Fibroblast of lung (primary cell): ENCODE results near the gene SEPTIN5. TPM values are rescaled to one million over a fixed set of nuclear protein-coding genes. Genes with fewer than 3 reads are reported as not detected.

Experiments used
- DNase-seq, 2 donors: peaks; one replicate each; pipeline versions ENCODE4 v3.0.0 to v3.0.0-alpha.2; 2010; ENCODE audit warnings: low read depth in 2 of 2
- H2AFZ ChIP-seq: 2 replicates; pipeline ENCODE4 v1.5.1; 2012; ENCODE audit warnings: low read length, control low read depth, inconsistent platforms
- H3K27ac ChIP-seq: 2 replicates; pipeline ENCODE4 v1.5.1; 2011; ENCODE audit warnings: low read length, control low read depth; ENCODE audit not compliant: insufficient read depth
- H3K27me3 ChIP-seq: 2 replicates; pipeline ENCODE4 v1.5.1; 2011; ENCODE audit warnings: mild to moderate bottlenecking, low read length; ENCODE audit not compliant: control insufficient read depth, insufficient read depth
- H3K36me3 ChIP-seq: 2 replicates; pipeline ENCODE4 v1.5.1; 2011; ENCODE audit warnings: low read length; ENCODE audit not compliant: control insufficient read depth, insufficient read depth
- H3K4me1 ChIP-seq: 2 replicates; pipeline ENCODE4 v1.5.1; 2011; ENCODE audit warnings: low read length; ENCODE audit not compliant: control insufficient read depth, insufficient read depth; ENCODE audit errors: extremely low read depth
- H3K4me2 ChIP-seq: 2 replicates; pipeline ENCODE4 v1.5.1; 2011; ENCODE audit warnings: low read length, control low read depth; ENCODE audit not compliant: insufficient read depth; ENCODE audit errors: extremely low read depth
- H3K4me3 ChIP-seq, 4 experiments: fragments of 200-600 bp in 1 of 4; sonication (generic) in 1 of 4; replicated peaks in 1 of 4; 2 replicates each; pipeline ENCODE4 v1.5.1; 2011 to 2016; ENCODE audit warnings: low read length in 4 of 4, low read depth in 3 of 4, mild to moderate bottlenecking in 3 of 4, control low read depth in 2 of 4, inconsistent platforms in 1 of 4, mixed read lengths in 1 of 4; ENCODE audit not compliant: insufficient read depth in 1 of 4; ENCODE audit errors: control extremely low read depth in 1 of 4
- H3K79me2 ChIP-seq: 2 replicates; pipeline ENCODE4 v1.5.1; 2012; ENCODE audit warnings: mild to moderate bottlenecking, low read length, inconsistent platforms; ENCODE audit not compliant: control insufficient read depth, insufficient read depth
- H3K9ac ChIP-seq: 2 replicates; pipeline ENCODE4 v1.5.1; 2011; ENCODE audit warnings: mild to moderate bottlenecking, low read length, control low read depth; ENCODE audit not compliant: insufficient read depth
- H3K9me3 ChIP-seq: 2 replicates; pipeline ENCODE4 v1.5.1; 2012; ENCODE audit warnings: low read depth, low read length; ENCODE audit not compliant: control insufficient read depth, insufficient read depth
- H4K20me1 ChIP-seq: 2 replicates; pipeline ENCODE4 v1.5.1; 2011; ENCODE audit warnings: low read length; ENCODE audit not compliant: control insufficient read depth, insufficient read depth; ENCODE audit errors: extremely low read depth
- CTCF ChIP-seq, 2 donors: IDR thresholded peaks in 1 of 2; conservative IDR thresholded peaks in 1 of 2; 1 replicate in 1 of 2; 2 replicates in 1 of 2; pipeline ENCODE4 v1.5.1; 2011 to 2012; ENCODE audit warnings: low read length in 2 of 2, control low read depth in 1 of 2, inconsistent platforms in 1 of 2, low read depth in 1 of 2, mild to moderate bottlenecking in 1 of 2
- EZH2 ChIP-seq: IDR thresholded peaks from 2 replicates; pipeline ENCODE4 v1.5.1; 2012; ENCODE audit warnings: low read length, control low read depth, mild to moderate bottlenecking; ENCODE audit errors: missing control alignments
- polyA plus RNA-seq, 2 donors: library from polyadenylated mRNA; depleted of rRNA in 1 of 2; stranded (reverse) in 1 of 2; unstranded in 1 of 2; fragments of >200 nt; gene quantifications; 2 replicates each; pipeline ENCODE4 v1.2.1, GENCODE V29; 2011 to 2012; ENCODE audit warnings: missing spikeins in 1 of 2
- total RNA-seq: library from RNA; depleted of rRNA; stranded (reverse); fragments of >200 nt; gene quantifications from 2 replicates; pipeline ENCODE4 v1.2.1, GENCODE V29; 2014

Gene SEPTIN5
- total and polyA plus RNA-seq, 2 donors (not counting 1 experiment from before 2014, with no cell fraction given), result 14.5 to 25.8 TPM

GRCh38 chr22:19678949-19679521 is 35.3 kb upstream of the SEPTIN5 start:
- Histone ChIP-seq H3K9me3 (no peaks in the 10 kb centered on the region), H3K79me2 (no peaks in the 10 kb centered on the region), H3K36me3 (no peaks in the 10 kb centered on the region), H2AFZ (no peak overlapping the region), H3K4me1 (no peaks in the 10 kb centered on the region), H3K9ac (no peak overlapping the region), H4K20me1 (no peaks in the 10 kb centered on the region), H3K4me2 (no peak overlapping the region), H3K4me3 (no peak overlapping the region), H3K27ac (no peak overlapping the region), H3K27me3 (peaks cover 10% of the 10 kb centered on the region)
- TF ChIP-seq CTCF (conservative IDR thresholded peaks at IDR 0.05 in 1 of 2, IDR thresholded peaks at IDR 0.05 in 1 of 2; ENCODE audit: low read depth in 1 of 2, low read length in 2 of 2), result no peak
- TF ChIP-seq EZH2, result no peak
- no peak for DNase-seq

DNA sequence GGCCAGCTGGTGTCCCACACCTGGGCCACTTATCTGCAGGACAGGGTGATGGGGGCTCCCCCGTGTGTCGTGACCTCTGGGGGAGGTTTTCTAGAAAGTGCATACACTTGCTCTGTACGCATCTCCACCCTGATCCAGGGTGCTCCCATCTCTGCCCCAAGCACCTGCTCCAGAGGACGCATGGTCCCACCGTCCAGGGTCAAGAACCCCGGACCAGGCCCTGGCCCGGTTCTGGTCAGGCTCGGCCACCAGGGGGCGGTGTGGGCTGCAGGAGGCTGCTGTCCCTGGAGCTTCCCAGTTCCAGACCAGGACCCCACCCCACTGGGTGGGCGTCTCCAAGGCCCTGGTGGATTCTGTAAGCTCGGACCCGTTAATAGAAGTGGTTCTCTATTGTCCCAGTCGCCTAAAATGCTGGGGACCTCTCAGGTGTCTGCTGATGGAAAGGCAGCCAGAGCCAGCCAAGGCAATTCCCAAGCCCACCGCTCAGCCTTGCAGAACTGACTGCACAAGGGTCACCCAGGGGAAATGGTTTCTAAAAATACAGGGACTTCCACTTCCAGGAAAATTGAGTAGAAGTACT is 34.7 kb upstream of the SEPTIN5 start:
- TF ChIP-seq CTCF (conservative IDR thresholded peaks at IDR 0.05 in 1 of 2, IDR thresholded peaks at IDR 0.05 in 1 of 2; ENCODE audit: low read depth in 1 of 2, low read length in 2 of 2) (peak; percentile 56 to 64), EZH2 (no peak)
- no peak overlapping the region for H3K9ac ChIP-seq

GRCh38 chr22:19680287-19680881 is 33.9 kb upstream of the SEPTIN5 start:
- Histone ChIP-seq H3K4me1 (no peaks in the 10 kb centered on the region), H3K9ac (no peak overlapping the region), H3K79me2 (no peaks in the 10 kb centered on the region), H4K20me1 (no peaks in the 10 kb centered on the region), H3K4me2 (no peak overlapping the region), H2AFZ (no peak overlapping the region), H3K27ac (no peak overlapping the region), H3K4me3 (no peak overlapping the region), H3K9me3 (no peaks in the 10 kb centered on the region), H3K27me3 (peaks cover 5% of the 10 kb centered on the region), H3K36me3 (no peaks in the 10 kb centered on the region)
- TF ChIP-seq CTCF (conservative IDR thresholded peaks at IDR 0.05 in 1 of 2, IDR thresholded peaks at IDR 0.05 in 1 of 2; ENCODE audit: low read depth in 1 of 2, low read length in 2 of 2), result no peak
- TF ChIP-seq EZH2, result no peak
- no peak for DNase-seq

More for the DNA sequence above, 34.7 kb upstream of the SEPTIN5 start:
- H4K20me1 ChIP-seq, result no peaks in the 10 kb centered on the region
- no peaks in the 10 kb centered on the region for H3K4me1 ChIP-seq
- H3K4me3 ChIP-seq, result no peak overlapping the region
- no peak overlapping the region for H2AFZ ChIP-seq
- no peaks in the 10 kb centered on the region for H3K79me2 ChIP-seq
- no peak overlapping the region for H3K27ac ChIP-seq
- no peaks in the 10 kb centered on the region for H3K9me3 ChIP-seq
- DNase-seq, result no peak
- no peak overlapping the region for H3K4me2 ChIP-seq
- H3K36me3 ChIP-seq, result no peaks in the 10 kb centered on the region
- peaks cover 9% of the 10 kb centered on the region for H3K27me3 ChIP-seq
